HepG2 (cell line): ENCODE data around the gene GADD45B. TPM values are rescaled to one million over a fixed set of nuclear protein-coding genes. Genes with fewer than 3 reads are reported as not detected.

Experiments
- AHR ChIP-seq: IDR thresholded peaks from 2 replicates; pipeline ENCODE4 v1.6.1; 2018; ENCODE audit warnings: missing genetic modification reagents, missing compliant biosample characterization
- CENPBD1 ChIP-seq: sonication (generic); formaldehyde crosslinking; IDR thresholded peaks from 2 replicates; pipeline ENCODE4 v1.8.0; 2022; ENCODE audit warnings: missing genetic modification reagents, low read depth, mild to moderate bottlenecking, borderline replicate concordance
- ELF3 ChIP-seq: IDR thresholded peaks from 2 replicates; pipeline ENCODE4 v1.6.1; 2016; ENCODE audit warnings: missing genetic modification reagents, missing compliant biosample characterization
- HNRNPH1 ChIP-seq: fragments of 200-400 bp; formaldehyde crosslinking; optimal IDR thresholded peaks from 2 replicates; pipeline ENCODE3; 2017; ENCODE audit warnings: mild to moderate bottlenecking, low read depth, low read length
- HOXD1 ChIP-seq: sonication (generic); formaldehyde crosslinking; IDR thresholded peaks from 2 replicates; pipeline ENCODE4 v1.5.0; 2020; ENCODE audit warnings: missing genetic modification reagents
- IRF9 ChIP-seq: sonication (generic); formaldehyde crosslinking; IDR thresholded peaks from 2 replicates; pipeline ENCODE4 v1.8.0; 2022; ENCODE audit warnings: missing genetic modification reagents, mild to moderate bottlenecking, borderline replicate concordance
- ISL2 ChIP-seq: sonication (generic); formaldehyde crosslinking; IDR thresholded peaks from 2 replicates; pipeline ENCODE4 v1.5.0; 2020; ENCODE audit warnings: missing genetic modification reagents
- MXD4 ChIP-seq: IDR thresholded peaks from 2 replicates; pipeline ENCODE4 v1.6.1; 2016; ENCODE audit warnings: mild to moderate bottlenecking, missing biosample characterization, missing genetic modification reagents
- RNF2 ChIP-seq: fragments of 450-650 bp; conservative IDR thresholded peaks from 2 replicates; pipeline ENCODE4 v1.6.1; 2016; ENCODE audit warnings: low read depth
- TCF12 ChIP-seq, 2 experiments: fragments of 450-650 bp in 1 of 2; sonication (generic) in 1 of 2; formaldehyde crosslinking in 1 of 2; IDR thresholded peaks; 2 replicates each; pipeline versions ENCODE4 v1.6.1 to v1.8.0; 2017 to 2022; ENCODE audit warnings: antibody characterized with exemption in 1 of 2, mild to moderate bottlenecking in 1 of 2, missing genetic modification reagents in 1 of 2, moderate library complexity in 1 of 2
- TMF1 ChIP-seq: sonication (generic); formaldehyde crosslinking; IDR thresholded peaks from 2 replicates; pipeline ENCODE4 v1.8.1; 2022; ENCODE audit warnings: low read depth, missing genetic modification reagents
- ZBTB49 ChIP-seq: sonication (generic); formaldehyde crosslinking; IDR thresholded peaks from 2 replicates; pipeline ENCODE4 v1.4.0; 2020; ENCODE audit warnings: missing genetic modification reagents, borderline replicate concordance
- ZBTB7B ChIP-seq: sonication (generic); formaldehyde crosslinking; IDR thresholded peaks from 2 replicates; pipeline ENCODE4 v1.4.0; 2020; ENCODE audit warnings: missing genetic modification reagents
- ZNF101 ChIP-seq: sonication (generic); formaldehyde crosslinking; IDR thresholded peaks from 2 replicates; pipeline ENCODE4 v1.4.0; 2020; ENCODE audit warnings: mild to moderate bottlenecking, low read depth, missing genetic modification reagents, borderline replicate concordance
- ZNF563 ChIP-seq: sonication (generic); formaldehyde crosslinking; IDR thresholded peaks from 2 replicates; pipeline ENCODE4 v1.8.0; 2022; ENCODE audit warnings: mild to moderate bottlenecking, moderate library complexity, missing genetic modification reagents
- ZNF572 ChIP-seq: sonication (generic); formaldehyde crosslinking; IDR thresholded peaks from 2 replicates; pipeline ENCODE4 v1.5.1; 2020; ENCODE audit warnings: mild to moderate bottlenecking, missing genetic modification reagents
- ZNF768 ChIP-seq: sonication (generic); formaldehyde crosslinking; IDR thresholded peaks from 2 replicates; pipeline ENCODE4 v1.4.0; 2020; ENCODE audit warnings: missing genetic modification reagents
- ZXDC ChIP-seq: sonication (generic); formaldehyde crosslinking; IDR thresholded peaks from 2 replicates; pipeline ENCODE4 v1.5.0; 2020; ENCODE audit warnings: mild to moderate bottlenecking, missing genetic modification reagents
- polyA plus RNA-seq, 8 experiments: library from polyadenylated mRNA; depleted of rRNA in 3 of 8; stranded (reverse) in 7 of 8; unstranded in 1 of 8; fragments of >200 nt; fragmentation: Illumina TruSeq in 4 of 8; extraction: Trizol in 4 of 8; gene quantifications; 2 replicates each; pipeline versions ENCODE4 v1.2.1 to v1.2.3, GENCODE V29; 2011 to 2016; ENCODE audit warnings: low read depth in 4 of 8, missing spikeins in 1 of 8, mixed read lengths in 1 of 8; ENCODE audit not compliant: insufficient read depth in 1 of 8
- total RNA-seq, 5 experiments: library from RNA; depleted of rRNA; stranded (reverse); fragments of >200 nt; fragmentation: Illumina TruSeq; extraction: Trizol; gene quantifications; 2 replicates each; pipeline ENCODE4 v1.2.3, GENCODE V29; 2016; ENCODE audit warnings: low read depth in 1 of 5
- TF ChIP-seq, protein P1 (sequence below): sonication (generic); formaldehyde crosslinking; IDR thresholded peaks from 2 replicates; pipeline ENCODE4 v1.9.0; 2022; ENCODE audit warnings: missing genetic modification reagents, mild to moderate bottlenecking, borderline replicate concordance
- TF ChIP-seq, protein P2 (sequence below): sonication (generic); formaldehyde crosslinking; IDR thresholded peaks from 2 replicates; pipeline ENCODE4 v1.4.0; 2020; ENCODE audit warnings: mild to moderate bottlenecking, low read depth, missing genetic modification reagents

Gene GADD45B
- total and polyA plus RNA-seq, 2 of the 13 experiments (the other 11 are each of a cell fraction or from before 2014, with no cell fraction given) = 4.6 to 34.1 TPM

DNA sequence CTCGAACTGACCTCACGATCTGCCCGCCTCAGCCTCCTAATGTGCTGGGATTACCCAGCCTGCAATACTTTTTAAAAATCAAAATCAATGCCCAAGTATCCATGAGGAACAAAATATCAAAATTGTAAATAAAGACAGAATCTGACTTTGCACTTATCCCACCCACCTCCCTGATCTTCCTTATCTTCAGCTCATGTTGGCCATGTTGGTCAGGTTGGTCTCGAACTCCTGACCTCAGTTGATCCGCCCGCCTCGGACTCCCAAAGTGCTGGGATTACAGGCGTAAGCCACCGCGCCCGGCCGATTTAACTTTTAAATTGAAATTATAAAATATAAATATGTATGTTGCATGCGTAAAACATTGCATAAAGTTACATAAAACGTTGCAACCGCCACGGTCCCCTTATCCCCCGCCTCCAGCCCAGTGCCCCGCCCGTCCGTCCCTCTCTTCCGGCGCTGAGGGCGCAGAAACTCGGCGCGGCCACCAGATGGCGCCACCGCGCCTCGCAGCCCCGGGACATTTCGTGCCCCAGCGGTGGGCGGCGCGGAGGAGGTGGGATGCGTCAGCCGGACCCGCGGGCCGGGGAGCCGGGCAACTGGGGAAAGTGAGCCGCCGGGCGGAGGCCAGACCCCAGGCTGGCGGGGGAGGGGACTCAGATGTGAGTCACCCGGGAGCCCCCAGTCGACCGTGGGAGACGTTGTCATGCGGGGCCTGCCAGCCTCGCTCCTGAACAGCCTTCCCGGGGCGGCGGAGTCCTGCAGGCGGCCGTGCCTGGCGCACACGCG lies 1.5 kb upstream of the GADD45B start (continued):
- TF ChIP-seq ZBTB49 (no peak), ELF3 (CRISPR knock-in tag) (peak; percentile 62; the same call in 1 of the 2 replicates), MXD4 (peak; percentile 62; the same call in 1 of the 2 replicates), TMF1 (CRISPR knock-in tag) (no peak), AHR (CRISPR knock-in tag) (no peak), ISL2 (CRISPR knock-in tag) (peak; percentile 38; the same call in 1 of the 2 replicates), RNF2 (no peak), IRF9 (CRISPR knock-in tag) (peak; percentile 20; the same call in 1 of the 2 replicates), ZBTB7B (CRISPR knock-in tag) (peak; percentile 98), TCF12 (IDR thresholded peaks at IDR 0.05) (no peak), TCF12 (CRISPR knock-in tag; IDR thresholded peaks at IDR 0.05) (peak; percentile 55; the same call in 1 of the 2 replicates), CENPBD1 (CRISPR knock-in tag) (no peak), HNRNPH1 (no peak), ZNF563 (CRISPR knock-in tag) (no peak), HOXD1 (CRISPR knock-in tag) (no peak), ZNF768 (CRISPR knock-in tag) (no peak), ZNF101 (CRISPR knock-in tag) (no peak), ZNF572 (CRISPR knock-in tag) (no peak), ZXDC (CRISPR knock-in tag) (no peak)
- TF ChIP-seq, protein P1, sequence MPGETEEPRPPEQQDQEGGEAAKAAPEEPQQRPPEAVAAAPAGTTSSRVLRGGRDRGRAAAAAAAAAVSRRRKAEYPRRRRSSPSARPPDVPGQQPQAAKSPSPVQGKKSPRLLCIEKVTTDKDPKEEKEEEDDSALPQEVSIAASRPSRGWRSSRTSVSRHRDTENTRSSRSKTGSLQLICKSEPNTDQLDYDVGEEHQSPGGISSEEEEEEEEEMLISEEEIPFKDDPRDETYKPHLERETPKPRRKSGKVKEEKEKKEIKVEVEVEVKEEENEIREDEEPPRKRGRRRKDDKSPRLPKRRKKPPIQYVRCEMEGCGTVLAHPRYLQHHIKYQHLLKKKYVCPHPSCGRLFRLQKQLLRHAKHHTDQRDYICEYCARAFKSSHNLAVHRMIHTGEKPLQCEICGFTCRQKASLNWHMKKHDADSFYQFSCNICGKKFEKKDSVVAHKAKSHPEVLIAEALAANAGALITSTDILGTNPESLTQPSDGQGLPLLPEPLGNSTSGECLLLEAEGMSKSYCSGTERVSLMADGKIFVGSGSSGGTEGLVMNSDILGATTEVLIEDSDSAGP (CRISPR knock-in tag) = peak; percentile 79; the same call in 1 of the 2 replicates
- TF ChIP-seq, protein P2, sequence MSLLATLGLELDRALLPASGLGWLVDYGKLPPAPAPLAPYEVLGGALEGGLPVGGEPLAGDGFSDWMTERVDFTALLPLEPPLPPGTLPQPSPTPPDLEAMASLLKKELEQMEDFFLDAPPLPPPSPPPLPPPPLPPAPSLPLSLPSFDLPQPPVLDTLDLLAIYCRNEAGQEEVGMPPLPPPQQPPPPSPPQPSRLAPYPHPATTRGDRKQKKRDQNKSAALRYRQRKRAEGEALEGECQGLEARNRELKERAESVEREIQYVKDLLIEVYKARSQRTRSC = no peak
